ENCODE data around the gene NELL2. TPM values are rescaled to one million over a fixed set of nuclear protein-coding genes. Genes with fewer than 3 reads are reported as not detected.

NELL2 gene
- total RNA-seq, 1 donor, result 0.86 TPM

DNA sequence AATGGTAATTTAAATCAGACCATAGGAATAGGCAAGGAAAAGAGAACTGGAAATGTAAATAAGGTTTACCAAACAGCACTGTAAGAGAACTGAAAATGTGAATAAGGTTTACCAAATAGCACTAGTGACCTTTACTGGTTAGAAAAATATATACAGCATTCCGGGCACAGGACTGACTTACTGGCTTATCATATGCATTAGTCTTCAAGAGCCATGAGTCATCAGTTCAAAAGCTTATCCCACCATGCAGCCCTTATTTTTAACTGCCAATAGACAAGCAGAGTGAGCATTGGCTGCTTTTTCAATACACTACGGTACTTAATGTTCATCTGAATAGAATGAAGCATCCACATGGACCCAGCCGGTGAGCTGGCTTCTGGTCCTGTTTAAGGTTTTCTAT lies 13.0 kb upstream of the NELL2 start:
- TF ChIP-seq, protein P1, sequence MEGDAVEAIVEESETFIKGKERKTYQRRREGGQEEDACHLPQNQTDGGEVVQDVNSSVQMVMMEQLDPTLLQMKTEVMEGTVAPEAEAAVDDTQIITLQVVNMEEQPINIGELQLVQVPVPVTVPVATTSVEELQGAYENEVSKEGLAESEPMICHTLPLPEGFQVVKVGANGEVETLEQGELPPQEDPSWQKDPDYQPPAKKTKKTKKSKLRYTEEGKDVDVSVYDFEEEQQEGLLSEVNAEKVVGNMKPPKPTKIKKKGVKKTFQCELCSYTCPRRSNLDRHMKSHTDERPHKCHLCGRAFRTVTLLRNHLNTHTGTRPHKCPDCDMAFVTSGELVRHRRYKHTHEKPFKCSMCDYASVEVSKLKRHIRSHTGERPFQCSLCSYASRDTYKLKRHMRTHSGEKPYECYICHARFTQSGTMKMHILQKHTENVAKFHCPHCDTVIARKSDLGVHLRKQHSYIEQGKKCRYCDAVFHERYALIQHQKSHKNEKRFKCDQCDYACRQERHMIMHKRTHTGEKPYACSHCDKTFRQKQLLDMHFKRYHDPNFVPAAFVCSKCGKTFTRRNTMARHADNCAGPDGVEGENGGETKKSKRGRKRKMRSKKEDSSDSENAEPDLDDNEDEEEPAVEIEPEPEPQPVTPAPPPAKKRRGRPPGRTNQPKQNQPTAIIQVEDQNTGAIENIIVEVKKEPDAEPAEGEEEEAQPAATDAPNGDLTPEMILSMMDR (IDR thresholded peaks at IDR 0.05; ENCODE audit: insufficient read depth, low read depth, low read length), result no peak
- no peak overlapping the region for H3K4me3 ChIP-seq (ENCODE audit: low read depth, low read length)
- DNase-seq (ENCODE audit: low read depth), result no peak

DNA sequence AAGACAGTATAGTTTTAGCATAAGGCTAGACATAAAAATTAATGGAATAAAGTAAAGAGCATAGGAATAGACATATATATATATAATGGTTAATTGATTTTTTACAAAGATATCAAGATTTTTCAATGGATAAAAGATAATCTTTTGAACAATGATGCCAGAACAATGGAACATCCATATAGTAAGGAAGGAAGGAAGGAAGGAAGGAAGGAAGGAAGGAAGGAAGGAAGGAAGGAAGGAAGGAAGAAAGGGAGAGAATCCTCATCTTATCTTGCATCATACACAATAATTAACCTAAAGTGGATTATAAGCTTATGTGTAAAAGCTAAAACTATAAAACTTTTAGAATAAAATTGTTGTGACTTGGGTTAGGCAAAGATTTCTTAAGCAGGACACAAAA lies 9.8 kb upstream of the NELL2 start:
- TF ChIP-seq, protein P1 (IDR thresholded peaks at IDR 0.05; ENCODE audit: insufficient read depth, low read depth, low read length), result no peak
- no peak for DNase-seq (ENCODE audit: low read depth)
- H3K4me3 ChIP-seq (ENCODE audit: low read depth, low read length), result no peak overlapping the region

DNA sequence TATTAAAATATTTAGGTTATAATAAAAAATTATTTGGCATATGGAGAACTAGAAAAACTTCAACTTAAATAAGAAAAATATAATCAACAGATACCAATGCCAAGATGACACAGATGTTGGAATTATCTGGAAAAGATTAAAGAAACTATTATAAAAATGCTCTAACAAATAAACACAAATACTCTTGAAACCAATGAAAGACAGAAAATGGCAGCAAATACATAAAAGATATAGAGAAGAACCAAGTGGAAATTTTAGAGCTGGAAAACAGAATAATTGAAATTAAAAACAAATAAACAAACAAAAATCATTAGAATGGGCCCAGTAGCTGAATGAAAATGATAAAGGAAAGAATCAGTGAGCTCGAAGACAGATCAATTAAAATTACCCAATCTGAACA lies 5.1 kb upstream of the NELL2 start:
- H3K4me3 ChIP-seq (ENCODE audit: low read depth, low read length), result no peak overlapping the region
- TF ChIP-seq, protein P1 (IDR thresholded peaks at IDR 0.05; ENCODE audit: insufficient read depth, low read depth, low read length), result no peak
- DNase-seq (ENCODE audit: low read depth), result no peak

DNA sequence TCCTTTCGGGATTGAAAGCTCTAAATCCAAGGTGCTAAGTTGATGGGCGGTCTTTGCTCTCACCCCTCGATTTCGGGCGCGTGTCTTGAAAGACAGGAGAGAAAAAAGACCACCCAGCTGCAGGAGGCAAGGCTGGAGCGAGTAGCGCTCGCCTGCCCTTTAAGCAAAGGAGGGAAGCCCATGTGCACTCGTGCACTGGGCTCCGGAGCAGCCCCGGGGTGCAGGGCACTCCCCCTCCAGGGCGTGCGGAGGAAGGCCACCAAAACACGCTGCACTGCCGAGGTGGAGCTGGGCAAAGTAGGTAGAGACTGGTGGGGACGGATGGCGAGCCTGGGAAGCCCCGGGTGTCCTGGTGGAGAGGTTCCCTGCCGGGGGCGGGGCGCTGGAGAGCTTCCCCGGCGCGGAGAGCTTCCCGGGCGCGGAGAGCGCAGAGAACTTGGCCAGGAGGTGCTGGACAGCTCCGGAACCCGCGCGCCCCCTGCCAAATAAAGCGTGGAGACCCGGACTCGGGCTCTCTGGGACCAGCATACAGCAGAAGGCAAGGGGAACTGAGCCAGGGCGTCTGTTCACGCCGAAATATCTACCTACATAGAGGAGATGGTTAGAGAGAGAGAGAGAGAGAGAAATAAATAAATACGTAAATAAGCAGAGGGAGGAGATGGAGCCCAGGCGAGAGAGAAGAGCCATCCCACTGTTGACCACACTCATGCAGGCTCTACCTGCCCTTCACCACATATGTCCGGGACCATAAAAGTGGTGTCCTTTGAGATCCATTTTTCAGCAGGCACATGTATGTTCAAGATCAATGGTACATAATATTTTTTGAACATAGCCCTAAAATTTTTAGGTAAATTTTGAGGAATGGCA lies 662 bp upstream of the NELL2 start:
- peak; percentile 12 for DNase-seq (ENCODE audit: low read depth)
- TF ChIP-seq, protein P1 (IDR thresholded peaks at IDR 0.05; ENCODE audit: insufficient read depth, low read depth, low read length), result no peak
- H3K4me3 ChIP-seq (ENCODE audit: low read depth, low read length), result peak overlapping the region; percentile 46

DNA sequence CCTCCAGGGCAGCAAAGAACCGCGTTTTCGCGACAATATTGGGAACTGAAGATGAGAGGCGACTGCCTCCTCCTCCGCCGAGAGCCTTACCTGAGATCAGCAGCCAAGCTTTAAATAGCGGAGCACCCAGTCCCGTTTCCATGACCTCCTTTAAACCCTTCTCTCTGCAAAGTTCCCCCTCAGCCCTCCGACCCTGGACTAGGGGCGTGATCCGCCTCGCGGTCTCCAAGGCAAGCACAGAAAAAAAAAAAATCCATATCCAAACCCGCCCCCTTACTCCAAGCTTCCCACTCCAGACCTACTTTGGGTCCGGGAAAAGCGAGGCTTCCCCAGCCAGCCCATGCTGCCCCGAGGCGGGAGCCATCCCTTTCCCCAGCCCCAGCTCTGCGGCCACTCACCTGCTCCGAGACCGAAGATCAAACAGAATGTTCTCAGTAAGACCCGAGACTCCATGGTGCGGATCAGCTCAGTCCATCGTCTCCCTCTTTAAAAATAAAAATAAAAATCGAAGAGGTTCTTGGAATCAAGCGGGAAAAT lies 630 bp downstream of the NELL2 start:
- TF ChIP-seq, protein P1 (IDR thresholded peaks at IDR 0.05; ENCODE audit: insufficient read depth, low read depth, low read length), result no peak
- peak overlapping the region; percentile 46 for H3K4me3 ChIP-seq (ENCODE audit: low read depth, low read length)
- no peak for DNase-seq (ENCODE audit: low read depth)

DNA sequence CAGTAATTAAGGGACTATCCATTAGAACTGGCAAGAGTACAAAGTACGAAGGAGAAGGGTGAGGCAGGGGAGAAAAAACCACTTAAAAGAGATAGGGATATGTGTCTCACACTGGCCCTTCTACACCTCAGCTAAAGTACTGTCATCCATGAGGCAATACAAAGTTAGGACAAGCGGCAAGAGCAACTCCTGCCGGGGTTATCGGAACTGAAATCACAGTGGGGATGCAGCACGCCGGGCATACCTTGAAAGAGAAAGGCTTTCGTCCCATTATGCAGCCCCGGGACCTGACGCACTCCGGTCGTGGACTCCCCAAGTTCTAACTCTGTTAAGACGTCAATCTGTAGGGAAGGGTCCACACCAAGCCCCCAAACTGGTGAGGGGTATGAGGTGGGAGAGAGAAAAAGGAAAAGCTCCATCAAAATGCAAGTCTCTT lies 1.1 kb downstream of the NELL2 start:
- H3K4me3 ChIP-seq (ENCODE audit: low read depth, low read length), result no peak overlapping the region

More for the DNA sequence above, 1.1 kb downstream of the NELL2 start:
- TF ChIP-seq, protein P1 (IDR thresholded peaks at IDR 0.05; ENCODE audit: insufficient read depth, low read depth, low read length), result no peak
- DNase-seq (ENCODE audit: low read depth), result no peak

Data from fibroblast of villous mesenchyme (primary cell).